Astrocyte of the spinal cord (primary cell): Measurements from ENCODE around the gene MCU.
"Not testable (repeated sequence)": the region's sequence is repeated elsewhere in the genome, so short reads cannot be mapped to it uniquely, and the experiment has no call there.

Experiments
- DNase-seq: peaks from one replicate; pipeline ENCODE4 v3.0.0; 2011; ENCODE audit warnings: low read depth, low spot score
- H3K4me3 ChIP-seq: 2 replicates; pipeline ENCODE4 v1.5.1; 2011; ENCODE audit warnings: low read depth, mild to moderate bottlenecking, low read length, moderate library complexity
- in situ Hi-C: cut with HindIII; loops from 2 replicates; pipeline ENCODE4 v1.10.0; 2017; ENCODE audit warnings: low sequenced_read_pairs
- TF ChIP-seq, protein P1 (sequence below): IDR thresholded peaks from 2 replicates; pipeline ENCODE4 v1.5.1; 2012; ENCODE audit warnings: low read depth, mild to moderate bottlenecking, low read length, inconsistent platforms

MCU gene

GRCh38 chr10:72898616-72899015, 206.7 kb downstream of the MCU start:
- in situ Hi-C loops: no loop called here
- DNase-seq: no peak
- no peak overlapping the region for H3K4me3 ChIP-seq
- TF ChIP-seq, protein P1, sequence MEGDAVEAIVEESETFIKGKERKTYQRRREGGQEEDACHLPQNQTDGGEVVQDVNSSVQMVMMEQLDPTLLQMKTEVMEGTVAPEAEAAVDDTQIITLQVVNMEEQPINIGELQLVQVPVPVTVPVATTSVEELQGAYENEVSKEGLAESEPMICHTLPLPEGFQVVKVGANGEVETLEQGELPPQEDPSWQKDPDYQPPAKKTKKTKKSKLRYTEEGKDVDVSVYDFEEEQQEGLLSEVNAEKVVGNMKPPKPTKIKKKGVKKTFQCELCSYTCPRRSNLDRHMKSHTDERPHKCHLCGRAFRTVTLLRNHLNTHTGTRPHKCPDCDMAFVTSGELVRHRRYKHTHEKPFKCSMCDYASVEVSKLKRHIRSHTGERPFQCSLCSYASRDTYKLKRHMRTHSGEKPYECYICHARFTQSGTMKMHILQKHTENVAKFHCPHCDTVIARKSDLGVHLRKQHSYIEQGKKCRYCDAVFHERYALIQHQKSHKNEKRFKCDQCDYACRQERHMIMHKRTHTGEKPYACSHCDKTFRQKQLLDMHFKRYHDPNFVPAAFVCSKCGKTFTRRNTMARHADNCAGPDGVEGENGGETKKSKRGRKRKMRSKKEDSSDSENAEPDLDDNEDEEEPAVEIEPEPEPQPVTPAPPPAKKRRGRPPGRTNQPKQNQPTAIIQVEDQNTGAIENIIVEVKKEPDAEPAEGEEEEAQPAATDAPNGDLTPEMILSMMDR: no peak

GRCh38 chr10:72899545-72899944, 207.6 kb downstream of the MCU start:
- in situ Hi-C loops: no loop called here
- DNase-seq: no peak
- TF ChIP-seq, protein P1: no peak
- H3K4me3 ChIP-seq: no peak overlapping the region

DNA sequence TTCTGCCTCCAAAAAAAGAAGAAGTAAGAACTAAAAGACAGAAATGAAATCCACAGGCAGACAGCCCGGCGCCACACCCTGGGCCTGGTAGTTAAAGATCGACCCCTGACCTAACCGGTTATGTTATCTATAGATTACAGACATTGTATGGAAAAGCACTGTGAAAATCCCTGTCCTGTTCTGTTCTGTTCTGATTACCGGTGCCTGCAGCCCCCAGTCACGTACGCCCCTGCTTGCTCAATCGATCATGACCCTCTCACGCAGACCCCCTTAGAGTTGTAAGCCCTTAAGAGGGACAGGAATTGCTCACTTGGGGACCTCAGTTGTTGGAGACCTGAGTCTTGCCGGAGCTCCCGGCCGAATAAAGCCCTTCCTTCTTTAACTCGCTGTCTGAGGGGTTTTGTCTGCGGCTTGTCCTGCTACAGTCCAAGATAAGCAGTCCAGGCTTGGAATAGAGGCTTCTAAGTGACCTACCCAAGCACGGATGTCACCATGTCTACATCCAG, 212.1 kb downstream of the MCU start:
- in situ Hi-C loops, H3K4me3 ChIP-seq, DNase-seq: not testable (repeated sequence)

- TF ChIP-seq, protein P1: no peak
- in situ Hi-C loops: no loop called here
- no peak for DNase-seq
- no peak overlapping the region for H3K4me3 ChIP-seq
These were observed 212.9 kb downstream of the MCU start for GRCh38 chr10:72904806-72905205.

- no peak for DNase-seq
- no peak overlapping the region for H3K4me3 ChIP-seq
- in situ Hi-C loops: no loop called here
- TF ChIP-seq, protein P1: no peak
These were observed 214.5 kb downstream of the MCU start for GRCh38 chr10:72906446-72906845.

DNA sequence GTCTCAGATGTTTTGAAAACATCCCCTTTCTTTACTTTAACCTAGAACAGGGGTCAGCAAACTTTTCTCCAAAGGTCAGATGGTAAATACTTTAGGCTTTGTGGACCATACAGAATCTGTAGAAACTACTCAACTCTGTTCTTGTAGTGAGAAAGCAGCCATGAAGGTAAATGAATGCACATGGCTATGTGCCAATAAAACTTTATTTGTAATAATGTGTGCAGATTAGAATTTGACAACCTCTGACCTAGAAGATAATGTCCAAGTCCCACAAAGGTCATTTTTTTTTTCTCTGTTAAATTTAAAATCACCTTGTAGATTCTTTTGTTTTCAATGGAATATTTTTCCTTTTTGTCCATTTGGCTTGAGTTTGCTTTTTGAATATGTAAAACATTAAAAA, 218.8 kb downstream of the MCU start:
- no peak for DNase-seq
- TF ChIP-seq, protein P1: no peak
- no peak overlapping the region for H3K4me3 ChIP-seq
- in situ Hi-C loops: no loop called here

DNA sequence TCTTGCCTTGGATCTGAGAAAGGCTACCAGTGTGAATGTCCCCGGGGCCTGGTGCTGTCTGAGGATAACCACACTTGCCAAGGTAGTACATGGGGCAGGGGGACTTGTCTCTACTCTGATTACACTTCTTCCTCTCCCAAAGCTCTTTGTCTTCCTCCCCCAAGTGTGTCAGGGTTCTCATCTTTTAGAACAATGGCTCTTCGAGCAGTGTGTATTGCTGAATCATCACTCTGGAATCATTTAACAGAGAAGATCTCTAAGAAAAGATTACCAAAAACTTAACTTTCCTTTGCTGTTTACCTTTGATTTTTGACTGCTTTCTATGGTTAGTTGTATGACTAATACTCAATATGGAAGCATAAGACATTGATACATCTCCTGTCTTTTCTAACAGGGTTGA, 219.8 kb downstream of the MCU start:
- in situ Hi-C loops: no loop called here
- no peak for DNase-seq
- TF ChIP-seq, protein P1: no peak
- no peak overlapping the region for H3K4me3 ChIP-seq
